Measurements from ENCODE around the gene TMEM178B.

- TF ChIP-seq CTCF (IDR thresholded peaks at IDR 0.05) (no peak), POLR2A (IDR thresholded peaks at IDR 0.05) (no peak)
Measured at GRCh38 chr7:141027043-141027442, 46.8 kb upstream of the TMEM178B start.

All from right lobe of liver (tissue), 4 donors.